HepG2 (cell line): ENCODE measurements around the gene STEAP2. TPM values are rescaled to one million over a fixed set of nuclear protein-coding genes. Genes with fewer than 3 reads are reported as not detected.
A peak's percentile ranks its signal among the peaks of the same experiment; 100 is the strongest.

Source experiments
- ARID4A ChIP-seq: sonication (generic); formaldehyde crosslinking; IDR thresholded peaks from 2 replicates; pipeline ENCODE4 v1.5.0; 2020; ENCODE audit warnings: mild to moderate bottlenecking, missing genetic modification reagents, borderline replicate concordance
- FOXO4 ChIP-seq: sonication (generic); formaldehyde crosslinking; conservative IDR thresholded peaks from 2 replicates; pipeline ENCODE4 v1.8.1; 2023; ENCODE audit warnings: missing genetic modification reagents
- GATAD2A ChIP-seq: IDR thresholded peaks from 2 replicates; pipeline ENCODE4 v1.6.1; 2016
- HMGXB4 ChIP-seq, 2 experiments: sonication (generic) in 1 of 2; formaldehyde crosslinking in 1 of 2; IDR thresholded peaks; 2 replicates each; pipeline versions ENCODE4 v1.4.0 to v1.6.1; 2018 to 2020; ENCODE audit warnings: missing genetic modification reagents in 2 of 2, borderline replicate concordance in 1 of 2, low read depth in 1 of 2, mild to moderate bottlenecking in 1 of 2, missing biosample characterization in 1 of 2
- MEIS2 ChIP-seq: sonication (generic); formaldehyde crosslinking; IDR thresholded peaks from 2 replicates; pipeline ENCODE4 v1.9.0; 2021; ENCODE audit warnings: mild to moderate bottlenecking, missing genetic modification reagents
- SALL2 ChIP-seq: sonication (generic); formaldehyde crosslinking; IDR thresholded peaks from 2 replicates; pipeline ENCODE4 v1.8.1; 2023; ENCODE audit warnings: mild to moderate bottlenecking, missing genetic modification reagents, inconsistent platforms
- ZNF234 ChIP-seq: sonication (generic); formaldehyde crosslinking; conservative IDR thresholded peaks from 2 replicates; pipeline ENCODE4 v1.5.1; 2020; ENCODE audit warnings: mild to moderate bottlenecking, missing genetic modification reagents
- ZNF350 ChIP-seq: sonication (generic); formaldehyde crosslinking; IDR thresholded peaks from 2 replicates; pipeline ENCODE4 v1.4.0; 2020; ENCODE audit warnings: mild to moderate bottlenecking, low read depth, missing genetic modification reagents, borderline replicate concordance
- ZNF431 ChIP-seq: sonication (generic); formaldehyde crosslinking; IDR thresholded peaks from 2 replicates; pipeline ENCODE4 v1.9.0; 2022; ENCODE audit warnings: missing genetic modification reagents, low read depth, mild to moderate bottlenecking, borderline replicate concordance
- ZNF609 ChIP-seq: sonication (generic); formaldehyde crosslinking; IDR thresholded peaks from 2 replicates; pipeline ENCODE4 v1.4.0; 2020; ENCODE audit warnings: mild to moderate bottlenecking, missing genetic modification reagents, borderline replicate concordance
- ZNF629 ChIP-seq: sonication (generic); formaldehyde crosslinking; conservative IDR thresholded peaks from 2 replicates; pipeline ENCODE4 v1.5.0; 2020; ENCODE audit warnings: missing genetic modification reagents
- ZNF691 ChIP-seq: sonication (generic); formaldehyde crosslinking; IDR thresholded peaks from 2 replicates; pipeline ENCODE4 v1.4.0; 2020; ENCODE audit warnings: missing genetic modification reagents, low read depth, mild to moderate bottlenecking, borderline replicate concordance
- ZNF83 ChIP-seq: sonication (generic); formaldehyde crosslinking; IDR thresholded peaks from 2 replicates; pipeline ENCODE4 v1.4.0; 2020; ENCODE audit warnings: missing genetic modification reagents, mild to moderate bottlenecking, borderline replicate concordance
- polyA plus RNA-seq, 8 experiments: library from polyadenylated mRNA; depleted of rRNA in 3 of 8; stranded (reverse) in 7 of 8; unstranded in 1 of 8; fragments of >200 nt; fragmentation: Illumina TruSeq in 4 of 8; extraction: Trizol in 4 of 8; gene quantifications; 2 replicates each; pipeline versions ENCODE4 v1.2.1 to v1.2.3, GENCODE V29; 2011 to 2016; ENCODE audit warnings: low read depth in 4 of 8, missing spikeins in 1 of 8, mixed read lengths in 1 of 8; ENCODE audit not compliant: insufficient read depth in 1 of 8
- total RNA-seq, 5 experiments: library from RNA; depleted of rRNA; stranded (reverse); fragments of >200 nt; fragmentation: Illumina TruSeq; extraction: Trizol; gene quantifications; 2 replicates each; pipeline ENCODE4 v1.2.3, GENCODE V29; 2016; ENCODE audit warnings: low read depth in 1 of 5

STEAP2 gene
- total and polyA plus RNA-seq, 2 of the 13 experiments (the other 11 are each of a cell fraction or from before 2014, with no cell fraction given): 4.3 to 4.4 TPM

GRCh38 chr7:90211391-90212148, at the start of gene STEAP2 (continued):
- TF ChIP-seq ZNF609 (CRISPR knock-in tag): peak; percentile 79
- 0 out of 2 replicates have a peak, but pooled peaks have one; percentile 43 for TF ChIP-seq ZNF629 (CRISPR knock-in tag)
- TF ChIP-seq FOXO4 (CRISPR knock-in tag): no peak
- peak; percentile 90 for TF ChIP-seq ARID4A (CRISPR knock-in tag)
- peak; percentile 98 to 99 for TF ChIP-seq HMGXB4 (CRISPR knock-in tag; IDR thresholded peaks at IDR 0.05; ENCODE audit: borderline replicate concordance in 1 of 2, low read depth in 1 of 2)
- TF ChIP-seq ZNF234: 0 out of 2 replicates have a peak, but pooled peaks have one; percentile 47
- peak; percentile 42; the same call in 1 of the 2 replicates for TF ChIP-seq MEIS2 (CRISPR knock-in tag)
- peak; percentile 82 for TF ChIP-seq GATAD2A (CRISPR knock-in tag)
- TF ChIP-seq ZNF691 (CRISPR knock-in tag): peak; percentile 98; the same call in 1 of the 2 replicates
- TF ChIP-seq ZNF431: peak; percentile 80; the same call in 1 of the 2 replicates
- 0 out of 2 replicates have a peak, but pooled peaks have one; percentile 39 for TF ChIP-seq SALL2
- TF ChIP-seq ZNF350: peak; percentile 95
- TF ChIP-seq ZNF83 (CRISPR knock-in tag): peak; percentile 93
